CD4-positive, alpha-beta T cell treated with Interleukin-4 for 4 hours (primary cell): ENCODE results near the gene PIKFYVE.
"Not testable (repeated sequence)": the region's sequence is repeated elsewhere in the genome, so short reads cannot be mapped to it uniquely, and the experiment has no call there.

Experiments
- DNase-seq: peaks from one replicate; pipeline ENCODE4 v3.0.0-alpha.2; 2020

Gene PIKFYVE

DNA sequence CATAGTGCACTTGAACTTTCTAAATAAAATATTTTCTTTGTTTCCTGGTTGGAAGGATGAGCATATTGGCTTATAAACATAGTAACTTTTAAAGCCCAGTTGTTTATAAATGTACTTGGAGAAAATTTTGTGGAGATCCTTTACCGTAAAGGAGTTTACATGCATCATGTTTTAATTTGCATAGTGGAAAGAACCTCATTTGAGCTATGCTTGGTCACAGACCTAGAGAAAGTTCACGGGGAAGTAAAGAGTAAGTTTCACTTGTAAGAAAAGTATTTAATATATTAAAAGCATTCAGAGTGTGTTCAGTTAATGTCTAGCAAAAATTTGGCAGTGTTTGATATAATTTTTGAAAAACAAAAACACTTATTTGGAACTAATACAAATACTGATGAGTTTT lies 45.3 kb downstream of the PIKFYVE start:
- DNase-seq, result no peak

DNA sequence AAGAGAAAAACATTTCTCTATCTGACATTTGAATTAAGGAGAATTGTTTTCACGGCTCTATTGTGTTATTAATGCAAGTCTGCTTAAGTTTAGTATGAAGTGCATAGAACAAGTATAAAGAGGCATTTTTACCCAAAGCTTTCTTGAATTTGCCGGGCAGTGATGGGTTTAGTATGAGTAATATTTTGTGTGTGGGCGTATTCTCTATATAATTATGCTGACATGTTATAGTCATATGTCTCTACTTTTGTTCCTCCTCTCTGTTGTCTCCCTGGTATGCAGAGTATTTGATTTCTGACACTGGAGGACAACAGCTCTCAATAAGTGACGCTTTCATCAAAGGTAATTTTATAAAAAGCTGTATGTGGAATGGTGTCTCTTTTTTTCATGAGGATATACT lies 45.9 kb downstream of the PIKFYVE start:
- DNase-seq, result no peak

DNA sequence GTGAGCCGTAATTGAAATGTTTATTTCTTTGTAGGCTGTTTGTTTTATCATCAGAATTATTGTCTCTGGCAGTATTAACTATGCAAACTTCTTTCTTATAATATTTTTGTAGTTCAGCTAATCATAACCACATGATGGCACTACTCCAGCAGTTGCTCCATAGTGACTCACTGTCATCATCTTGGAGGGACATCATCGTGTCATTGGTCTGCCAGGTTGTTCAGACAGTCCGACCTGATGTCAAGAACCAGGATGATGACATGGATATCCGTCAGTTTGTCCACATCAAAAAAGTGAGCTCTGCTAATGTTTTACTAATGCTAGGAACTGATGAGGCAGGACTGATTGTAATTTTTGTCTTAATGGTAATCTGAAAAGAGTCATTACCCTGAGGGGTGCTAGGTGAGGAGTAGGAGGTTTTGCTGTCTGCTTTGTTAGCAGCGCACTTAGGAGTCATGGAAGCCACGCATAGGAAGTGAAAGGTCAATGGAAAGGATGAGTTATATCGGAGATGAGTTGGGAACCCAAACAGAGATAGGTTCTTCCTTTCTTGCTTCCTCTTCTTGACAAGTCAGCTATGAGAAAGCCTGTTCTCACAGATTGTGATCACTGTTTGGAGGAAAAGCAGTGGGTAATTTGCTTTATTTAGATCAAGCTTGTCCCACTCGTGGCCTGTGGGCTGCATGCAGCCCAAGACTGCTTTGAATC lies 49.2 kb downstream of the PIKFYVE start:
- DNase-seq, result no peak

DNA sequence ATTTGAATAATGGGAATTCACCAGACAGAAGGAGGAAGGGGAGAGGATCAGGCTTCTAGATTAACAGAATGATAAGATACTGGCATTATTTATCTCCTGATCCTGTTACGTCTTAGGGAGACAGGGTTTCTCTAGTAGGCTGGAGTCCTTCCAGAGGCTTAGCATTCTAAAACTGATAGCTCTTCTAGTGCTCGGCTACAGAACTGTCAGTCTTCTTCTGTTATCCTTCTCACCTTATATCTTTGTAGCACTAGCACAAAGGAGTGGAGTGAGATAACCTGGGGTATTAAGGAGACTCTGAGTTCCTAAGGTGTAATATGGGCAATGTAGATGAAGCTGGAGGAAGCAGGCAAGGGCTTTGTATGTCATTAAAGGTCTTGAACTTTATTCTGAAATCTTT lies 52.1 kb downstream of the PIKFYVE start:
- no peak for DNase-seq

DNA sequence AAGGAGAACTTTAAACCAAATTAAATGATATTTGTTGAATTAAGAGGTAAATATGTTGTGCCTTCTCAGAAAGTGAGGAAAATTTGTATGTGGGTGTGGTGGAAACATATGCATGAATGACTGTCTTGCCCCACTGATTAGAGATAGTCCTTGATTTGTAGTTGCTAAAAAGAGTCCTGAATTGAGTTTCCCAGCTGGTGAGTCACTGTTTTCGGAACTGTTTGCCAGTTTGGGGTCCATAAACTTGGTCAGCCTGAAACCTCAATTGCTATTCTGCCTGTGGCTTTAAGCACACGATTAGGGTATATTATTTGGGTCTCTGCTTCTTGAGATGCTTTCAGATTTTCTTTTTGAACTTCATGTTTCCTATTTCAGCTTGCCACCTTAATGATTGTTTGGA lies 53.3 kb downstream of the PIKFYVE start:
- DNase-seq, result no peak

DNA sequence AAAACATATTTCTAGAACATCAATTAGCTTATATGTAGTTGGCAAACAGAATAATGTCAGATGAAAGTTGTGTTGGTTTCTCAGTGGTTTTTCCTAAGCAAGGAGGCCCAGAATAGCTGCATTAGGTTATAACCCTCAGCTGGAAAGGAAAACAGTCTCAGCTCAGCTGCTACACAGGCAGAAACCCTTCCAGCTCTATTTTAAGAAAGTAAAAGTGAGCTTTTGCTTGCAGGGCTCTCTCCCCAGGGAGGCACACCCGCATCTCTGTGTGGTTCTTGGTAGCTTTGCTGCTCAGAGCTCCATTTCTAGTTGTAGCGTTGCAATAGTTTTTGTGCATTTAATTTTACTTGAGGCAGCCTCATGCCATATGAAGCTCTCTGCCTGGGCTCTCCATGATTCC lies 54.6 kb downstream of the PIKFYVE start:
- no peak for DNase-seq

DNA sequence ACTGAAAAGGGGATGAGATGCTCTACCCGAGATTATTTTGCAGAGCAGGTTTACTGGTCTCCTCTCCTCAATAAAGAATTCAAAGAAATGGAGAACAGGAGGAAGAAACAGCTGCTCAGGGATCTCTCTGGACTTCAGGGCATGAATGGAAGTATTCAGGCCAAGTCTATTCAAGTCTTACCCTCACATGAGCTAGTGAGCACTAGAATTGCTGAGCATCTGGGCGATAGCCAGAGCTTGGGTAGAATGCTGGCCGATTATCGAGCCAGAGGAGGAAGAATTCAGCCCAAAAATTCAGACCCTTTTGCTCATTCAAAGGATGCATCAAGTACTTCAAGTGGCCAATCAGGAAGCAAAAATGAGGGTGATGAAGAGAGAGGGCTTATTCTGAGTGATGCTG lies 60.0 kb downstream of the PIKFYVE start:
- no peak for DNase-seq

DNA sequence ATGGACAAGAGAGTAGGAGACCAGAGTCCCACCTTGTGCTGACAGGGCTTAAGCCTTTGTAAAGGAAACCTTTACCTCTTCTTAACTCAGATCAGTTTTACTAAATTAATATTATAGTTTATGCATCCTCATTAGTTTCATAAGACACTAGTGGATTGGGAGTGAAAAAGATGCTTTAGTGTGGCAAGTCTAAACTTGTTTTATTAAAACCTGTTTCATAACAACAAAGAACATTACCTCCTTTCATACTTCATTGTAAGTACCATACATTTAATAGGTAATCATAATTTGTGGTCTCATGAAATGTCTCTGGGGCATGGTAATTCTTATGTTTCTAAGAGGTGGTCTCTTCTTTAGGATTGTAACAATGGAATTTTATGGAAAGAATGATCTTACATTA lies 63.4 kb downstream of the PIKFYVE start:
- no peak for DNase-seq

DNA sequence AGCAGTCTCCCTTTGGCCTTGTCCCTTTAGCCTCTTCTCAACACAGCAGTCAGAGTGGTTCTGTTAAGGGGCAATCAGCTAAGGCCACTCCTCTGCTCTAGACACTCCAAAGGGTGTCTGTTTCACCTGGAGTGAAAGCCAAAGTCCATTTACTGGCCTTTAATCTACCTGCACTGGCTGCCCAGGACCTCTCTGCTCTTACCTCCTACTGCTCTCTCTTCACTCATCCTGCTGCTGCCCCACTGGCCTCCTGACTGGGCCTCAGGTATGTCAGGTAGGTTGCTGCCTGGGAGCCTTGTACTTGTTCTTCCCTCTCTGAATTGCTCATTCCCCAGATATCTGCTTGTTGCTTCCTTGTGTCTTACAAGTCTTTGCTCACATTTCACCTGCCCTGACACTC lies 68.2 kb downstream of the PIKFYVE start:
- no peak for DNase-seq

DNA sequence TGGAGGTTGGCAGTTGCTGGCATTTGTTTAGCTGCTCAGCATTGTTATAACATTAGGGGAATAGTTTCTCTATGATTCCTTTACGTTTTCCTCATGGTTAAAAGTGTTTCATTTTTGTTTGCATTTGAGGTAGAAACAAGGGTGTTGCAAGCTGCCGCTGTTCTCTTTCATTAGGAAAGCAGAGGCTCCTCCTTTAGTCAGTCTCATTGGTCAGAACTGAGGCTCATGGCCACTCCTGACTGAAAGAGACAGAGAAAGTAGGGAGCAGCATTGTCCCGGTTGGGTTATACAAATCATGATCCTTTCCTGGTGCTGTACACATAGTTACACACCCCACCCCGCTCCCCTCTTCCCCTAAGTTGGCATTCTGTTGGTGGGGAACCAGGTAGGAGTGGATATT lies 80.7 kb downstream of the PIKFYVE start:
- DNase-seq, result no peak

DNA sequence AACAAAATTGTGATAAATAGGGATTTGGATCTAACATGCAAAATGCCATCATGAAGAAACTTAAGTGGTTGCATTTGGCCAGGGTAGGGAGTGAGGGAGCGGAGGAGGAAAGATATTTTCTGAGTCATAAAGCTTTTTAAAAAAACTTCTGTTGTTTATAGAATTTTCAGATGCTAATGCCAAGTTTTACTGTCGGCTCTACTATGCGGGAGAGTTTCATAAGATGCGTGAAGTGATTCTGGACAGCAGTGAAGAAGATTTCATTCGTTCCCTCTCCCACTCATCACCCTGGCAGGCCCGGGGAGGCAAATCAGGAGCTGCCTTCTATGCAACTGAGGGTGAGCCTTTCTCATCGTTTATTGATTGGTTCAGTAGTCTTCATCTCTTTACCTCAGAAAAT lies 84.6 kb downstream of the PIKFYVE start:
- no peak for DNase-seq

DNA sequence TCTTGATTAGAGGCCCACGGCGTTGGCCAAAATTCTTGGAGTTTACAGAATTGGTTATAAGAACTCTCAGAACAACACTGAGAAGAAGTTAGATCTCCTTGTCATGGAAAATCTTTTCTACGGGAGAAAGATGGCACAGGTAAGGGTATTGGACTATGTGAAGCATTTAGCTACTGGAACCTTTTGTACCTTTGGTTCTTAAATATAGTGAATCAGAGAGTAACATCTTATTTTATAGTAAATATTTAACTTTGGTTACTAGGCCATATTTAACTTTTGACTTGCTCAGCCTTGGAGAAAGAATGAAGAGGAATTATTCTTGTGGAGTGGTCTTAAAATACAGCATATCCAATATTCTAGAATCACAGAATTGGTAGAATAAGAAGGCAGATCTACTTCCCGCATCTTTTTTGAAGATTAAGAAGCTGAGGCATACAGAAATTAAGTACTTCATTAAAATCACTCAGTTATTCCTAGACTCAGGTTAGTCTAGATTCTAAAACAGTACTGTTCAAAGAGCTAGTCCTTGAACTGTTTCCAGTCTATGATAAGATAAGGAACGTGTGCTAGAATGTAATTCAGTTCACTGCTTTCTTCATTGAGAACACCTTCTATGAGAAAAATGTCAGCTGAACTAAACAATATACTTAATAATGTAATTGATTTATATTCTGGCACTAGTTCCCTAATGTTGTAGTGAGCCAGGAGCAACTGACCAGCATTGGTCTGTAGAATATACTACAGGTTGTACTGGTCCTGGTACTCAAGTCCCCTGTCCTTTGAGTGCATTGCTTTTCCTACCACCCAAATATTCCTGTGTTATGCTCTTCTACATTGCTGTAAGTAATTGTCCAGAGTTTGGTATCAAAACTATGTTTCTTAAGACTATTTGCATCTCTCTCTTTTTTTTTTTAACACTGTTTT lies 86.9 kb downstream of the PIKFYVE start:
- no peak for DNase-seq

DNA sequence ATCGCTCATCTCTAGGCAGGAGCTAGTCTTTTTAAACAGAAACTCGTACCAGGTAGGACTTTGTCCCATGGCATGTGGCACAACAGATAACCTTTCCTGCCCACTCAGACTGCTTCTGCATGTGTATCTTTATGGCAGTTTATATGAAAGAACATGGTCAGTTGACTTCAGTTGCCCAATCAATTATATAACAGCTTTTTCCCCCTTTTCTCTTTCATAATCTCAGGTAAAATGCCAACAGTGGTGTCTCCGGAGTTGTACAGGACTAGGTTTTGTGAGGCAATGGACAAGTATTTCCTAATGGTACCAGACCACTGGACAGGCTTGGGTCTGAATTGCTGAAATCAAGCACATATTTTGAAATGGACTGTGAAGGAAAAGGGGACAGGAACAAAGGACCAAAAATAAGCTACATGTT lies 88.9 kb downstream of the PIKFYVE start:
- DNase-seq, result no peak

DNA sequence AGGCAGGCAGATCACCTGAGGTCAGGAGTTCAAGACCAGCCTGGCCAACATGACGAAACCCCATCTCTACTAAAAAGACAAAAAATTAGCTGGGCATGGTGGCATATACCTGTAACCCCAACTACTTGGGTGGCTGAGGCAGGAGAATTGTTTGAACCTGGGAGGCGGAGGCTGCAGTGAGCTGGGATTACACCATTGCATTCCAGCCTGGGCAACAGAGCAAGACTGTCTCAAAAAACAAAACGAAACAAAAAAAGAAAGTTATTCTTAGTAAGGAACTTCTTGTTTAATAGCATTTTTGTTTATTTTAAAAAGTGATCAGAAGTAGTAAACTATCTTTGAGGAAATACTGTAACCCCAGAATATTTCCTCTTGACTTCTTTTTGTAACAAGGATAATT lies 90.4 kb downstream of the PIKFYVE start:
- not testable (repeated sequence) for DNase-seq

DNA sequence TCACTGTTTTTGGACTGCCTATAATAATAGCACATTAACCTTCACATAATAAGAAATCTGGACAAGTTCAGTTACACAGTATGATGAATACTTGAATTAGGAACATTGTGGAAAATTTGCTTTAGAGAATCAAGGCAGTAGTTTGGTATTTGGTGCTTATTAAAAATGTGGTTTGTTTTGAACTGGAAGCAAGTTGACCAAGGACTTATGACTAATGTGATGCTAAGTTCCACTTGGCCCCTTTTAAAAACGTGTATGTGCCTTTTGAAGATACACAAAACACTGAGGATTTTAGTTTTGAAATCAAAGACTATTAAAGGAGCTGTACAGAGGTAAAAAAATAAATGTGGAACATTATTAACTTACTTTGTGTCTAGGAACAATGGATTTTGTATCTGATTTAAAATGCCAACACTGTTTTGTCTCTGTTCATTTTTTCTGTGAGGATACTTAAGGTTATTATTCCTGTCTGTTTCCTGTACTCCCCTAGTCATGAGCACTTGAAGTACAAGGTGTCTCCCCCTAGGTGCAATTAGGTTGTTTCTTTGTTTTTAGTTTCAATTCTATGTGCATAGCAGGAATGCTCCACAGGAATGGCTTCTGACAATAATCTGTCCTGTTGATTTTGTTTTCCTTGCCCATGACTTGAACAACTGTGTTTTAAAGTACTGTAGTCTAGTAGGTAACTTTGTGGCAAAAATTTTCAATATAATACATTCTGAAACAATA lies 91.0 kb downstream of the PIKFYVE start:
- DNase-seq, result no peak

DNA sequence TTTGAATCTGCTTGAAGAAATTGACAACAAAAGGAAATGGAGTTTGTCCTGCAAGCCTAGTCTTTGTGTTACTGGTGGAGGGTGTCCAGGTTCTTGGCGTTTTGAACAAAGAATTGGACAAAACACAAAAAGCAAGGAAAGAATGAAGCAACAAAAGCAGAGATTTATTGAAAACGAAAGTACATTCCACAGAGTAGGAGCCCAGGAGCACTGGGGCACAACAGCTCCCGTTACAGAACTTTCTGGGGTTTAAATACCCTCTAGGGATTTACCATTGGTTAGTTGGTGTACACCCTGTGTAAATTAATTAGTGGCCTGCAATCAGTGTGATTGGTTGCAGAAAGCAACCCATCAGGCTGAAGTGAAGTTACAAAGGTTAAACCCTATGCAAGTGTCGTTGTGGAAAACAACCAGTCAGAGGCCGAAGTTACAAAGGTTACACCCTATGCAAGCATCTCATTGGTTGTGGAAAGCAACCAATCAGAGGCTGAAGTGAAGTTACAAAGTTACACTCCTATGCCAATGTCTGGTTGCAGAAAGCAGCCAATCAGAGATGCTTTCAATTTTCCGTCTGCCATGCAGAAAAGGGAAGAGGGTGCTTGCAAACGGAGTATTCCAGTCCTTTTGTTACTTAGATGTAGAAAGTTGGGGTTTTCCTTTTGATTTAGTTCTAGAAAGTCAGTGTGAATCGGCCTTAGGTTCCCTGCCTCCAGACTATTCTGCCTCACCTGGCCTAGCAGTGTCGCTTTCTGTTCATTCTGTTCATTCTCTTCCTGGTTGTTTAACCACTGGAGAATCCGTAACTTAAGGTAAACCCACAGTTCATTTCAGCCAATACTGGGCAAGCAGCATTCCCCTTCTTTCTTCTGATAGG lies 92.9 kb downstream of the PIKFYVE start:
- DNase-seq, result no peak

DNA sequence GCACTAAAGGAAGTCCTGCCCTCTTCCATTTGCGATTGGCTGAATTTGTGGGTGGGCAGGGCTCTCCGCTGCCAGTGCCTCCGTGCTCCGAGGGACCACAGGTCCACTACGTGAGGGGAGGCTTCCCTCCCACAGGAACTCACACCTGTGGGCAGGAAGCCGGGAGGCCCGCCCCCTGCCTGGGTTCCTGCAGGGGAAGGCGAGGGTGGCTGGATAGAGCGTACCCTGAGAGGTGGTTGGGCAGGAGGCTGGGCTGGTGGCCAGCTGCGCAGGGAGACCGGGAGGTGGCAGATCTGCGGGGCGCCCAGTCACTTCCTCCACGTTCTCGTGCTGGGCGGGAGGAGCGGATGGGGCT lies 93.6 kb downstream of the PIKFYVE start:
- DNase-seq, result peak; percentile 5

DNA sequence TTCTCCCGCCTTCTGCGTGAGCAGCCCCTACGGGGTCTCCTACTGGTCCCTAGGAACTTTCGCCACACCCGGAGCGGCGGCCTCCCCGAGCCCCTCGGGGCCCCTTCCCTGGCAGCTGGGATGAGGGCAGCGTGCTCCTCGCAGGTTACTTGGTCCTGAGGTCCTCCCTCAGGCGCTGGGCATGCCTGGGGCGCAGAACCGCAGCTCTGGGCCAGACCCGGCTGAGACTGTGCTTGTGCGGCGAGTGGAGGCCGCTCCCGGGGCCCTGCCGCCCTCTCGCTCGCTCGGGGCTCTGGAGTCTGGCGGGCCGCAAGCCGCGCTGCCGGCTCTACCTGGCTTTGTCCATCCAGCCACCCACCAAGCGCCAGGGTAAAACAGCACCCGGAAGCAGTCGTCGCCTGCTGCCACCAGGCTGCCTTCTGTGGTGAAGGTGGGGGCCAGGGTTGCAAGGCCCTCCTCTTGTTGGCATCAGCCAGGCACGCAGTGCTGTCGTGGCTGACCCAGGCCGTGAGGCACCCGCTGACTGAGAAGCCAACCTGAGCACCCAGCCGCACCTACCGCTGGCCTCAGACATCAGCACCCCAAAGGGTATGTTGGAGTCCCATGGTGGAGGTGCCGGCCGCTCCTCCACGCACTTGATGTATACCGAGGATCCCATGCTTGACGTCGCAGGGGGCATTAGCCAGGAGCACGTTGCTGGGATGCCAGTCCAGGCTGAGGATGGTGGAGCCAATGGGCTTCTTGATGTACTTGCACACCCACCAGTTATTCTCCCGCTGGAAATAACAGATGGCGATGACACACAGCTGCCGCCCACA lies 94.4 kb downstream of the PIKFYVE start:
- no peak for DNase-seq

DNA sequence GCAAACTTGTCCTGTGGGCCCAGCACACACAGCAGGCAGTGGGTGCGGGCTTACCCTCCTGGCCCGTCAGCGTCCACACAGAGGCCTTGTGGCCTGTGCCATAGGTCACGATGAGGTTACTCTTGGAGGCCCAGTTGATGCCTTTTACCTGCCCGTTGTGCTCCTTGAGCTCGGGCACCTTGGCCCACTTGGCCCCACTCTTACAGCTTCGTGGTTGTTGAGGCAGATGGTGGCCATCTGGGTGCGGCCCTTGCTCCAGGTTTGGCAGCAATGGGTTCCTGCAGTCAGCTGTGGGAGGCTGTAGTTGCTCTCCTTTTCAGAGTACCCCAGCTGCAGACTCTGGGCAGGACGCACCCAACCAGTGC lies 95.0 kb downstream of the PIKFYVE start:
- no peak for DNase-seq

DNA sequence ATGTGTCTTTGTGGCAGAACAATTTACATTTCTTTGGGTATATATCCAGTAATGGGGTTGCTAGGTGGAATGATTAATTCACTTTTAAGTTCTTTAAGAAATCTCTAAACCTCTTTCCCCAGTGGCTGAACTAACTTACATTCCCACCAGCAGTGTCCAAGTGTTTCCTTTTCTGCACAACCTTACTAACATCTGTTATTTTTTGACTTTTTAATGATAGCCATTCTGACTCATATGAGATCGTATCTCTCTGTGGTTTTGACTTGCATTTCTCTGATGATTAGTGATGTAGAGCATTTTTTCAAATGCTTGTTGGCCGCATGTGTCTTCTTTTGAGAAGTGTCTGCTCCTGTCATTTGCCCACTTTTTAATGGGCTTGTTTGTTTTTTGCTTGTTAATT lies 97.4 kb downstream of the PIKFYVE start:
- DNase-seq, result no peak

DNA sequence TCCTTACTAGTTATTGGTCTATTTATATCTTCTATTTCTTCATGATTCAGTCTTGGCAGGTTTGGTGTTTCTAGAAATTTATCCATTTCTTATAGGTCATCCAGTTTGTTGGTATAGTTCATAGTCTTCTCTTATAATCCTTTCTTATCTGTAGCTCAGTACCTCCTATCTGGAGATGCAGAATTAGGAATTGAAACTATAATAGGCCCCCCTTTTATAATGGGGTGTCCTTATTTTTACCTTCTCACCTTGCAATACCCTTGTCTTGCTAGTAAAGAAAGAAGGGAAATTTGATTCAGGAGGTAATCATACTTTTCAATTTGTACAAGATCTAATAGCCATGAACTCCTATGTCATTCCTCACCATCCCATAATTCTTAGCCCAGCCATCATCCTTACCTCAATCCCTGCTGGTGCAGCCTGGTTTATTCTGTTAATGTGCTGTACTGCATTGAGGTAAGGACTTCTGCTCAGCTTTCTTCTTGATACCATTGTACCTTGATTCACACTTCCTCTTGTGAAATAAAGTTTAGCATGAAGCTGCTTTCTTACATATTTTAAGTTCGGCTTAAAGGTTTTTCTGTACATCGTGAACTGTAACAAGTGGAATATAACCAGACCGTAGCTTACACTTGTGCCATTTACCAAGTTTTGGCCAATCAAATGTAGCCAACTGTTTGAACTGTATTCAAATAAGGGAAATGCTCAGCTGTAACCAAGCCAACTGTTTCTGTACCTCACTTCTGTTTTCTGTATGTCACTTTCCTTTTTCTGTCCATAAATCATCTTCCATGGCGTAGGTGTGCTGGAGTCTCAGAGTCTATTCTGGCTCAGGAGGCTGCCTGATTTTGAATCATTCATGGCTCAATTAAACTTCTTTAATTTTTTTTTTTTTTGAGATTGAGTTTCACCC lies 100.4 kb downstream of the PIKFYVE start:
- no peak for DNase-seq
